OCI-LY7 (cell line): ENCODE data around the gene PTGER3.

Source experiments
- CTCF ChIP-seq: fragments of 200-600 bp; sonication (generic); conservative IDR thresholded peaks from 2 replicates; pipeline ENCODE4 v1.5.1; 2014; ENCODE audit warnings: mild to moderate bottlenecking, antibody characterized with exemption, low read length, moderate library complexity, mixed read lengths
- EZH2phosphoT487 ChIP-seq: fragments of 200-600 bp; sonication (generic); IDR thresholded peaks from 2 replicates; pipeline ENCODE4 v1.6.1; 2018; ENCODE audit warnings: low read depth, borderline replicate concordance, mild to moderate bottlenecking, mixed run types, antibody characterized with exemption, low read length, moderate library complexity, mixed read lengths

DNA sequence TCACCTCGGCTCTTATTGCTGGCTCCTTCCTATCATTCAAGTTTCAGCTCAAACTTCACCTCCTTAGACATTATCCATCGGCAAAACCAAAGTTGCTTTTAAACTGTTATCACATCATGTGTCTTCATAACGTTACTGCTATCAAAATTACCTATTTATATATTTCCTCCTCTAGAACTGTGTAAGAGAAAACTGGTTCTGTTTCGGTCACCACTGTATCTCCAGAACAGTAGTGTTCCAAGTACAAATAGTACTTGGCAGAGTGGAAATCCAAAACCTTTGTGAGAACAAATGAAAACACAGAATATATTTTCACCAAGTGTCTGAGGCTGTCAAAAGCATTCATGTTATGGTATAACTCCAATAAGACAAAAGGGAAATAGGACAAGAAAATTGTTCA is 24.1 kb upstream of the PTGER3 start:
- TF ChIP-seq CTCF (no peak), EZH2phosphoT487 (no peak)
